ENCODE results near the gene FICD. TPM values are rescaled to one million over a fixed set of nuclear protein-coding genes. Genes with fewer than 3 reads are reported as not detected.

FICD gene
- total and polyA plus RNA-seq, 9 of the 15 experiments (the other 6 are each of a cell fraction or from before 2014, with no cell fraction given) = 0.88 to 4.5 (median 1.9) TPM

DNA sequence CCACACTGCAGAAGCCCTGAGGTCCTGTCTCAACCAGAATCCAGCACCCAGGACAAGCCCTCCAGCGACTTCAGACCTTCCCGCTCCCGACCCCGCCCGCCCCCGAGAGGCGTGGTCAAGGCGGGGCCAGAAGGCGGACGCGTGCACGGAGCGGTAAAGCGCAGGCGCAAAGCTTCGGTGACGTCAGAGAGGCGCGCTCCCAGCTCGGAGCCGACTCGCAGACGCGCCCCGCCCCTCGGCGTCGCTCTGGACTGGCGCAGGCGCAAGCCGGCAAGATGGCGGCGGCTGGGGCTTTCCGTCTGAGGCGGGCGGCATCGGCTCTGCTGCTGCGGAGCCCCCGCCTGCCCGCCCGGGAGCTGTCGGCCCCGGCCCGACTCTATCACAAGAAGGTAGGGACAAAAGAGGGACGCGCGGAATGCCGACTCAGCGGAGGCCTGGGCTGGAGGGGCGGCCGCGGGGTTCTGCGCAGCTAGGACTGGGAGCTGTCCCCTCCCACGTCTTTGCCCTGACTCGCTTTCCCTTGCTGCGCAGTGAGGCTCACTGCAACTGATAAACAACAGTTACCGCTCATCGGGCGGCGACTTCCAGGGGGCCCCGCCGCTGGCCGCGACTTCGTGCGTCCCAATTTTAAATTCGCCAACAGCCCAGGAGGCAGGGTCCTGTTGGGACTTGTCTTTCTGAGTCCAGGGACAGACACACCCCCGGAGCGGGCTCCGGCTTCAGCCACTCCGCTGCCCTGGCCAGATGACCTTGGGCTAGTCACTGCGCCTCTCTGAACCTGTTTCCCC is 47.5 kb downstream of the FICD start, which contains the start of gene ISCU:
Gene ISCU, plus strand, starts transcription at position 249 of the 788 bp plus-strand sequence. Its CDS starts 27 bp downstream, at position 276.
- peak within 1 kb of the TSS; percentile 97 for H3K27ac ChIP-seq (ENCODE audit: extremely low read depth, low read depth, low read length)
- H3K4me1 ChIP-seq (replicated peaks in 1 of 2; ENCODE audit: control insufficient read depth in 2 of 2, insufficient read depth in 2 of 2, low read length in 2 of 2) = peaks cover 8 to 26% of the 10 kb centered on the region in 2 experiments
- DNase-seq (ENCODE audit: extremely low read depth in 1 of 4, low spot score in 3 of 4) (peak; percentile 96 to 99 (median 98)), ATAC-seq (peak; percentile 85), FAIRE-seq (peak; percentile 93)
- POLR2A ChIA-PET = interaction anchor here (0.5 to 2.2 kb wide), 11 partner anchors 13 to 233 kb away, joined by 3 to 6 read pairs (median 4); partner anchors contain the start of gene SELPLG
- intact Hi-C loops (cut with micrococcal nuclease) (loop anchor here (1.0 to 5.0 kb wide), 7 partner anchors 56 to 530 kb away; partner anchors contain the start of genes ALKBH2, CORO1C and SSH1), in situ Hi-C loops (cut with MboI) (loop anchor here (5.0 kb wide), 2 partner anchors 240 to 530 kb away; partner anchors contain the start of gene ALKBH2)
- CTCF ChIA-PET (ENCODE audit: low intra/inter-chr PET ratio) = interaction anchor here (0.6 to 3.1 kb wide), 6 partner anchors 56 to 531 kb away, joined by 3 to 30 read pairs (median 4); partner anchors contain the start of genes ALKBH2 and SELPLG
- H3K9me3 ChIP-seq (replicated peaks; ENCODE audit: control insufficient read depth, insufficient read depth, low read depth, low read length) = no peaks in the 10 kb centered on the region
- H4K20me1 ChIP-seq (replicated peaks; ENCODE audit: control insufficient read depth, insufficient read depth, low read length) = peaks cover 6% of the 10 kb centered on the region; the same call in 1 of the 2 replicates
- H2AFZ ChIP-seq (ENCODE audit: low read depth, low read length) = peak within 1 kb of the TSS; percentile 92
- H3K79me2 ChIP-seq (ENCODE audit: control insufficient read depth, insufficient read depth, low read length) = peaks cover 64% of the 10 kb centered on the region
- H3K36me3 ChIP-seq (ENCODE audit: control insufficient read depth, insufficient read depth, low read length) = peaks cover 53% of the 10 kb centered on the region
- H3K9ac ChIP-seq (ENCODE audit: insufficient read depth in 1 of 2, low read depth in 2 of 2, low read length in 2 of 2) = peak within 1 kb of the TSS; percentile 90 to 96
- H3K4me2 ChIP-seq (ENCODE audit: insufficient read depth, low read length) = peak within 1 kb of the TSS; percentile 99
- H3K9me1 ChIP-seq (ENCODE audit: control insufficient read depth, insufficient read depth, low read length) = no peaks in the 10 kb centered on the region
- peak within 1 kb of the TSS; percentile 93 for H3K4me3 ChIP-seq
- H3K27me3 ChIP-seq (ENCODE audit: control insufficient read depth in 2 of 2, insufficient read depth in 2 of 2, low read length in 2 of 2) = no peaks in the 10 kb centered on the region
- under 1% methylated on average over 61 of the region's 72 CpGs for WGBS (ENCODE audit: insufficient coverage, low coverage, missing lambda C conversion rate)
- no TSS peak for BruUV-seq (replicated peaks)
- TF ChIP-seq ZNF217 (CRISPR knock-in tag; IDR thresholded peaks at IDR 0.05) (no peak), GABPB2 (CRISPR knock-in tag; conservative IDR thresholded peaks at IDR 0.05) (no peak), SMAD1 (IDR thresholded peaks at IDR 0.05; ENCODE audit: low read depth, low read length, partially characterized antibody) (no peak), MTA3 (IDR thresholded peaks at IDR 0.05; ENCODE audit: borderline replicate concordance) (peak; percentile 46; the same call in 1 of the 2 replicates), POLR2G (IDR thresholded peaks at IDR 0.05; ENCODE audit: low read depth, low read length) (peak; percentile 97), POLR2A (conservative IDR thresholded peaks at IDR 0.05) (peak; percentile 87), MCM7 (IDR thresholded peaks at IDR 0.05) (no peak)
- TF ChIP-seq, protein P1, sequence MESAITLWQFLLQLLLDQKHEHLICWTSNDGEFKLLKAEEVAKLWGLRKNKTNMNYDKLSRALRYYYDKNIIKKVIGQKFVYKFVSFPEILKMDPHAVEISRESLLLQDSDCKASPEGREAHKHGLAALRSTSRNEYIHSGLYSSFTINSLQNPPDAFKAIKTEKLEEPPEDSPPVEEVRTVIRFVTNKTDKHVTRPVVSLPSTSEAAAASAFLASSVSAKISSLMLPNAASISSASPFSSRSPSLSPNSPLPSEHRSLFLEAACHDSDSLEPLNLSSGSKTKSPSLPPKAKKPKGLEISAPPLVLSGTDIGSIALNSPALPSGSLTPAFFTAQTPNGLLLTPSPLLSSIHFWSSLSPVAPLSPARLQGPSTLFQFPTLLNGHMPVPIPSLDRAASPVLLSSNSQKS (CRISPR knock-in tag; IDR thresholded peaks at IDR 0.05) = no peak
- TF ChIP-seq, protein P2, sequence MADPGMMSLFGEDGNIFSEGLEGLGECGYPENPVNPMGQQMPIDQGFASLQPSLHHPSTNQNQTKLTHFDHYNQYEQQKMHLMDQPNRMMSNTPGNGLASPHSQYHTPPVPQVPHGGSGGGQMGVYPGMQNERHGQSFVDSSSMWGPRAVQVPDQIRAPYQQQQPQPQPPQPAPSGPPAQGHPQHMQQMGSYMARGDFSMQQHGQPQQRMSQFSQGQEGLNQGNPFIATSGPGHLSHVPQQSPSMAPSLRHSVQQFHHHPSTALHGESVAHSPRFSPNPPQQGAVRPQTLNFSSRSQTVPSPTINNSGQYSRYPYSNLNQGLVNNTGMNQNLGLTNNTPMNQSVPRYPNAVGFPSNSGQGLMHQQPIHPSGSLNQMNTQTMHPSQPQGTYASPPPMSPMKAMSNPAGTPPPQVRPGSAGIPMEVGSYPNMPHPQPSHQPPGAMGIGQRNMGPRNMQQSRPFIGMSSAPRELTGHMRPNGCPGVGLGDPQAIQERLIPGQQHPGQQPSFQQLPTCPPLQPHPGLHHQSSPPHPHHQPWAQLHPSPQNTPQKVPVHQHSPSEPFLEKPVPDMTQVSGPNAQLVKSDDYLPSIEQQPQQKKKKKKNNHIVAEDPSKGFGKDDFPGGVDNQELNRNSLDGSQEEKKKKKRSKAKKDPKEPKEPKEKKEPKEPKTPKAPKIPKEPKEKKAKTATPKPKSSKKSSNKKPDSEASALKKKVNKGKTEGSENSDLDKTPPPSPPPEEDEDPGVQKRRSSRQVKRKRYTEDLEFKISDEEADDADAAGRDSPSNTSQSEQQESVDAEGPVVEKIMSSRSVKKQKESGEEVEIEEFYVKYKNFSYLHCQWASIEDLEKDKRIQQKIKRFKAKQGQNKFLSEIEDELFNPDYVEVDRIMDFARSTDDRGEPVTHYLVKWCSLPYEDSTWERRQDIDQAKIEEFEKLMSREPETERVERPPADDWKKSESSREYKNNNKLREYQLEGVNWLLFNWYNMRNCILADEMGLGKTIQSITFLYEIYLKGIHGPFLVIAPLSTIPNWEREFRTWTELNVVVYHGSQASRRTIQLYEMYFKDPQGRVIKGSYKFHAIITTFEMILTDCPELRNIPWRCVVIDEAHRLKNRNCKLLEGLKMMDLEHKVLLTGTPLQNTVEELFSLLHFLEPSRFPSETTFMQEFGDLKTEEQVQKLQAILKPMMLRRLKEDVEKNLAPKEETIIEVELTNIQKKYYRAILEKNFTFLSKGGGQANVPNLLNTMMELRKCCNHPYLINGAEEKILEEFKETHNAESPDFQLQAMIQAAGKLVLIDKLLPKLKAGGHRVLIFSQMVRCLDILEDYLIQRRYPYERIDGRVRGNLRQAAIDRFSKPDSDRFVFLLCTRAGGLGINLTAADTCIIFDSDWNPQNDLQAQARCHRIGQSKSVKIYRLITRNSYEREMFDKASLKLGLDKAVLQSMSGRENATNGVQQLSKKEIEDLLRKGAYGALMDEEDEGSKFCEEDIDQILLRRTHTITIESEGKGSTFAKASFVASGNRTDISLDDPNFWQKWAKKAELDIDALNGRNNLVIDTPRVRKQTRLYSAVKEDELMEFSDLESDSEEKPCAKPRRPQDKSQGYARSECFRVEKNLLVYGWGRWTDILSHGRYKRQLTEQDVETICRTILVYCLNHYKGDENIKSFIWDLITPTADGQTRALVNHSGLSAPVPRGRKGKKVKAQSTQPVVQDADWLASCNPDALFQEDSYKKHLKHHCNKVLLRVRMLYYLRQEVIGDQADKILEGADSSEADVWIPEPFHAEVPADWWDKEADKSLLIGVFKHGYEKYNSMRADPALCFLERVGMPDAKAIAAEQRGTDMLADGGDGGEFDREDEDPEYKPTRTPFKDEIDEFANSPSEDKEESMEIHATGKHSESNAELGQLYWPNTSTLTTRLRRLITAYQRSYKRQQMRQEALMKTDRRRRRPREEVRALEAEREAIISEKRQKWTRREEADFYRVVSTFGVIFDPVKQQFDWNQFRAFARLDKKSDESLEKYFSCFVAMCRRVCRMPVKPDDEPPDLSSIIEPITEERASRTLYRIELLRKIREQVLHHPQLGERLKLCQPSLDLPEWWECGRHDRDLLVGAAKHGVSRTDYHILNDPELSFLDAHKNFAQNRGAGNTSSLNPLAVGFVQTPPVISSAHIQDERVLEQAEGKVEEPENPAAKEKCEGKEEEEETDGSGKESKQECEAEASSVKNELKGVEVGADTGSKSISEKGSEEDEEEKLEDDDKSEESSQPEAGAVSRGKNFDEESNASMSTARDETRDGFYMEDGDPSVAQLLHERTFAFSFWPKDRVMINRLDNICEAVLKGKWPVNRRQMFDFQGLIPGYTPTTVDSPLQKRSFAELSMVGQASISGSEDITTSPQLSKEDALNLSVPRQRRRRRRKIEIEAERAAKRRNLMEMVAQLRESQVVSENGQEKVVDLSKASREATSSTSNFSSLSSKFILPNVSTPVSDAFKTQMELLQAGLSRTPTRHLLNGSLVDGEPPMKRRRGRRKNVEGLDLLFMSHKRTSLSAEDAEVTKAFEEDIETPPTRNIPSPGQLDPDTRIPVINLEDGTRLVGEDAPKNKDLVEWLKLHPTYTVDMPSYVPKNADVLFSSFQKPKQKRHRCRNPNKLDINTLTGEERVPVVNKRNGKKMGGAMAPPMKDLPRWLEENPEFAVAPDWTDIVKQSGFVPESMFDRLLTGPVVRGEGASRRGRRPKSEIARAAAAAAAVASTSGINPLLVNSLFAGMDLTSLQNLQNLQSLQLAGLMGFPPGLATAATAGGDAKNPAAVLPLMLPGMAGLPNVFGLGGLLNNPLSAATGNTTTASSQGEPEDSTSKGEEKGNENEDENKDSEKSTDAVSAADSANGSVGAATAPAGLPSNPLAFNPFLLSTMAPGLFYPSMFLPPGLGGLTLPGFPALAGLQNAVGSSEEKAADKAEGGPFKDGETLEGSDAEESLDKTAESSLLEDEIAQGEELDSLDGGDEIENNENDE (IDR thresholded peaks at IDR 0.05; ENCODE audit: low read depth, low read length) = no peak

Data from K562 (cell line).